Measurements from ENCODE around the gene DDC. TPM values are rescaled to one million over a fixed set of nuclear protein-coding genes. Genes with fewer than 3 reads are reported as not detected.

The DDC gene
- total RNA-seq, 1 donor from 2014 or later, result not detected

- DNase-seq, result no peak
Observed at GRCh38 chr7:50513166-50513871, 51.9 kb downstream of the DDC start.

DNA sequence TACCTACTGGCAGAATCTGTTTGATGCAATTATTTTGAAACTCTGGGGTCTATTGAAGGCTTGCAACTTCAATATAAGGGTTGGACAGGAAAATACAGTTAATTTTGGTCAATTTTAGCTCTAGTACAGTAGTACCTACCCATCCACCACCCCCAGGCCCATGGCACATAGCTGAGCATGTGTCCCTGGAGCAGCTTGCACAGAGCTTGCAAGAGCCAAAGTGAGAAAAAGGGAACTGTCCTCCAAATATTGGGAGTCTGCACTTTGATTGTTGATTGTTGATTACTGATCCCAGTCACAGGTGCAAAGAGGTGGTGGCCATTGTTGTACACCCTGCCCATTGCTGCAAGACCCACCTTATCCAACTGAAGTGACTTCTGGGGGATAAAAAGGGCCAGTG lies 52.8 kb downstream of the DDC start:
- DNase-seq, result no peak

DNA sequence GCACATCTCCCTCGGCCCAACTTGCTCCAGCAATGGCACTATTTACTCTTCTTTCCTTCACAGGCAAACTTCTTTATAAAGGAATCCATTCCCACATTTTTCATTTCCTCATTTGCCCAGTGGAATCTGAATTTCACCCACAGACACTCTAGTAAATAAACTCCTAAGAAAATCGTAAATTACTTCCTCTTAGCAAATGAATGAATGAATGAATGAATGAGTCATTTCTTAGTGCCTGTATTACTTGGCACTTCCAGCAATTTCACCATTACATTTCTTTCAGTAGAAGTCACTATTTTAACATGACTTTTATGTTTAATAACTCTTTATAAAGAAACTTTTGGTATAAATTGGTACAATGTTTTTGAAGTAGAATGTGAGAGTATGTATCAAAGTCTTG lies 55.7 kb downstream of the DDC start:
- DNase-seq, result no peak

GRCh38 chr7:50508471-50508943 lies 56.7 kb downstream of the DDC start:
- no peak for DNase-seq

DNA sequence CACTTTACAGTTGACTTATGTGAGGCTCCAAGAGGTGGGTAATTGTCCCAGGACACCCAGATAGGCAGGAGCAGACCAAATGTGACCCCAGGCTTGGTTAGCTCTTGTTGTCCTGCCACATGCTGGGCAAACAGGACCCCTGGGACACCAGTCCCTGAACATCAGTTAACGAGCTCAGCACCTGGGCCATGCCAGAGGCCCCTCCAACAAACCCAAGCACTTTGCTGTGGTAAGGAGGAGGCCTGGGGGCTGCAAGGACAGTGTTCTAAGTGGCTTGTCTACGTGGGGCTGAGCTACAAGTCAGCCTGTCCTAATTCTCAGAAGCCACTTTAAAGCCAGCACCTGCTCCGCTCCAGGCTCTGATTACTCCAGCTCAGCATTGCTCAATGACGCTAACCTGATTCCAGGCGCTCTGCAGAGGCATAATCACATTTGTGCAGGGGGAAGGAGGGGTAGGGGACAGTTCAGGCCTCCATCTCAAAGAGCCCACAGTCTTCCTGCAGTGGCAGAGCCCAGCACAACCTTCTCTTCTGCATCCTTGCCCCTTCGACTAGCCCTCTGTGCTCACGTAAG lies 57.2 kb downstream of the DDC start:
- DNase-seq, result no peak

- DNase-seq, result no peak
Observed at GRCh38 chr7:50505553-50506210, 59.5 kb downstream of the DDC start.

DNA sequence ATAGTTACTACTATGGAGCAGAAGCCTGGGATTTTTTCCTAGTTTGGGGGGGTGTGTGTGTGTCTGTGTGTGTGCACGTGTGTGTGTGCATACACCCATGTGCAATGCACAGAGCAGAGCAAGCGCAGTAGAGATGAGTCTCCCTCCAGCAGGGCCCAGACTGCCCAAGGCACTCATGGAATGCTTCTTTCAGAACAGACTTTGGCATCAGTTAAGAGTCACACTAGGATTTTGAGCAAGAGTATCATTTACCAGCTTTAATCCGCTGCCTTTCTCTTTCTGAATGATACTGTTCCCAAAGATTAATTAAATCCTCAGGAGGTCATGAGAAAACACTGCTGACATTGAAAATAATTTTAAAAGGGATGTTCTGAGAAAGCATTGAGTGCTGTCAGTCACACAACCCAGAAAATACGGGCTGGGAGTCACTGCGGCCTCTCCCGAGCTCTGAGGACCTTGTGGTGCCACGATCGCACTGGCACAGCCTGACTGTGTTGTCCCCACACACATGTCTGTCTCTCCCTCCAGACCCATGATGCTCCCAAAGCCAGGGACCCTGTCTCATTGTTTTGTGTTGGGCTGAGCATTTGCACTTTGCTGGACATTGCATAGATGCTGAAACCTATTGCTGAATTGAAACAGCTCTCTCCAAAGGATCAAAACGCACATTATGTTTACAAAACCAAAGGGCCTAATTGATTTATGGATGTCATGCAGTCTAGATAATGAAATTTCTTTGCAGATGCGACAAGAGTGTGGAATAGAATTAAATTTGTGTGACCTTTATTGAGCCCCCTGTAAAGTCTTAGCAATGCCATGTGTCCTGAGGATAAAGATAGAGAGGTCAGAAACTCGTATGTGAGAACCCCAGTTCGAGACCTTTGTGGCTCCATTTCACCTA lies 60.3 kb downstream of the DDC start:
- no peak for DNase-seq

- no peak for DNase-seq
Observed at GRCh38 chr7:50502947-50503346, 62.3 kb downstream of the DDC start.

DNA sequence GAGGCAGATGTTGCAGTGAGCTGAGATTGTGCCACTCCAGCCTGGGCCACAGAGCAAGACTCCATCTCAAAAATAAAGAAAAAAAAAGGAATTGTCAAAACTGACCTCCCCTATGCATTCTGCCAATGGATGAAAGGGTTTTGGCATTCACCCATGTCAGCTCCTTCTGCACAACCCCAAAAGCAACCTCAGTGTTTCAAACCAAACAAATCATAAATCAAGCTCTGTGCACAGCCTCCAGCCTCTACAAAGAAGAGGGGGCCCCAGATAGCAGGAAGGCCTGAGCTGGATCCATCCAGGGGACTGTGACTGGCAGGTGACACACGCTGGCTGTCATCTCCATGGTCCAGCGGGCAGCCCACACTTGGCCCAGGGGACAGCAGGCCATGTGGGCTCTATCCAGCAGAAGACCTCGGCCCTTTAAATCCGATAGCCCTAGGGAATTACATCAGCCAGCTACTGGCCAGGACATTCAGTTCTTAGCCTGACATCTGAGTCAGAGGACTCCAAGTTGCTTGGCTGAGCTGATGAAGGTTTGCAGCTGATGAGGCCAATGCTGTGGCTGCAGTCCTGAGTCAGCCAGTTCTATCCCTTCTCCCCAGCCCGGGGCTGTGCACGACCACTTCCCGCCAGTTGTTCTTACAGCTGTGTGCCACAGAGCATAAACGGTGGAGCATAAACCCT lies 63.1 kb downstream of the DDC start:
- DNase-seq, result peak; percentile 27

GRCh38 chr7:50499092-50499491 lies 66.1 kb downstream of the DDC start:
- no peak for DNase-seq

DNA sequence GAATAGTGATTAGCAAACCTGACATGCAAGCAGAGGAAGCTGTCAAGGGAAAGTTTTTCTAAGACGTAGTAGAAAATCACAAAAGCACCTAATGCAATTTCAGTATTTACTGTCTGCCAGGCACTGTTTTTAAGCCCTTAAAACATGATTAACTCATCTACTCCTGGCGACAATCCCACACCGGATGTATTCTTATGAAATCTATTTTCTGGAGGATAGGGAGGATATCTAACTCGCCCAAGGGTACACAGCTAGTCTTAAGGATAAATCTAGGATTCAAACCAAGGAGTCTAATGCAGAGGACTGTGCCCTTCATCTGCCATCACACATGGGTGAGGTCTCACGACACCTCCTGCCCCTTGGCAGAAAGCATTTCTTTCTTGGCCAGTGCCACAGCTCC lies 67.2 kb downstream of the DDC start:
- DNase-seq, result no peak

DNA sequence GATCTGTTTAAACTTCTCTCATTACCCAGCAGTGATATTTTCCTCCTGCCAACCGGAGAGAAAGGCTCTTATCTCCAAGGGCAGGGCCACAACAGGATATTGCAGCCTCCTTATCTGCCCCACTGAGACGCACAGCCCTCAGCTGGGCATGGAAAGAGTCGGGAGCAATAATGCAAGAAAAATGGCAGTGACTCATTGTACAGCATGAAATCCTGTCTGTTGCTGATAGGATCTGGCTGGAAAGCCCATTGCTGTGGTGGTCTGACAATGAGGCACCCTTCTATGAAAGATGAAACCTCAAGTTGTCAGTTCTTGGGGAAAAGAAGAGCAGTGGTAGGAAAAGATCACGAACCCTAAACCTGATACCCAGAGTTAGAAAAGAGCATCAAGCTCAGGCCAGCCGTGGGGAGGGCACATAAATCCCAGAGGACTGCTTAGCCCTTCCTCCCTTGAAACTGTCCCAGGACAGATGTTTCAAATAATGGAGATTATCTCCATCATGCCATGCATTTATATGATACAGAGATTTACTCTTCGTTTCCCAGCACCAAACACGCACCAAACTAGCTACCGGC lies 68.0 kb downstream of the DDC start:
- DNase-seq, result no peak

- no peak for DNase-seq
Observed at GRCh38 chr7:50496569-50496968, 68.6 kb downstream of the DDC start.

- DNase-seq, result no peak
Observed at GRCh38 chr7:50495746-50496145, 69.5 kb downstream of the DDC start.

GRCh38 chr7:50492770-50493519 lies 72.3 kb downstream of the DDC start:
- DNase-seq, result no peak

- DNase-seq, result no peak
Observed at GRCh38 chr7:50491943-50492342, 73.3 kb downstream of the DDC start.

DNA sequence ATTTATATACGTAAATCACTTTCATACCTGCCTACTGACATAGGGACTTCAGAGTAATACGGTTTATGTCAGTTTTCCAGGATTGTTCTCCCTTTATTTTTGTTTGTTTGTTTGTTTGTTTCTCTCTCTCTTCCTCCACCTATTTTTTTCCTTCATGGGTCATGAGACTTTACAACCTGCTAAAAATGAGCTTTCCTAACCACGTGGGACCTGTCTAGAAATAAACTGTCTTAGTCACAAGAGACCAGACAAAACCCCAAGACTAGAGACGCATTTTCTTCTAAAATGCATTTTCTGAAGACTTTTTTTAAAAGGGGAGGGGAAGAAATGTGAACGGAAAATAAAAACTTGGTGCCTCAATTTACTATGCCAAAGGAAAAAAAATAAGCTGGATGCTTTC lies 74.0 kb downstream of the DDC start:
- DNase-seq, result no peak

DNA sequence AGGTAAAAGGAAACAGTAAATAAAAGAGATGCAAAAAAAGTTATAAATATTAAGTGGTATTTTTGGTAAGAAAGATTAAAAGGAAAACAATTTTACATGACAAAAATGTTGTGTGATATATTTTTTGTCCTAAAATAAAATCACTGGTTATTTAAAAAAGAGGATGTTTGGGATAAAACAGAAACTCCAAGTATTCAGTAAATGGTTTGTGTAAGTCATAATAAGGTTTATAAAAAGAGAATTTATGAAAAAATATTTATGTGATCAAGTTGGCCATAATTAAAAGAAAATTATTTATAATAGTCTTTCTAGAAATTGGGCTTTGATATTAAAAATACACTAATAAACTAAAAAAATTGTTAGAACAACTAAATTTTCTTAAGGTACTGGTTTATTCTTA lies 76.8 kb downstream of the DDC start:
- no peak for DNase-seq

GRCh38 chr7:50486512-50486911 lies 78.7 kb downstream of the DDC start:
- no peak for DNase-seq

- no peak for DNase-seq
Observed at GRCh38 chr7:50481867-50482266, 83.3 kb downstream of the DDC start.

- no peak for DNase-seq
Observed at GRCh38 chr7:50480797-50481196, 84.4 kb downstream of the DDC start.
